ENCODE data around the gene ADGRD1.

- no peak for TF ChIP-seq ZBTB33 (IDR thresholded peaks at IDR 0.05; ENCODE audit: borderline replicate concordance, low read depth)
- TF ChIP-seq NFIC (IDR thresholded peaks at IDR 0.05; ENCODE audit: borderline replicate concordance) = no peak
- no peak for TF ChIP-seq CTCF (IDR thresholded peaks at IDR 0.05)
- no peak for TF ChIP-seq EP300 (IDR thresholded peaks at IDR 0.05; ENCODE audit: borderline replicate concordance in 1 of 2, low read depth in 1 of 2, low read length in 1 of 2)
- TF ChIP-seq RFX5 (IDR thresholded peaks at IDR 0.05; ENCODE audit: low read length) = no peak
- no peak for TF ChIP-seq USF1 (IDR thresholded peaks at IDR 0.05; ENCODE audit: borderline replicate concordance, low read depth)
Measured at GRCh38 chr12:130933269-130933995, 20.3 kb upstream of the ADGRD1 start.

All from SK-N-SH (cell line).